ENCODE data around the gene ENO4. TPM values are rescaled to one million over a fixed set of nuclear protein-coding genes. Genes with fewer than 3 reads are reported as not detected.

Gene ENO4
- total RNA-seq, 1 donor from 2014 or later: 0.07 TPM

DNA sequence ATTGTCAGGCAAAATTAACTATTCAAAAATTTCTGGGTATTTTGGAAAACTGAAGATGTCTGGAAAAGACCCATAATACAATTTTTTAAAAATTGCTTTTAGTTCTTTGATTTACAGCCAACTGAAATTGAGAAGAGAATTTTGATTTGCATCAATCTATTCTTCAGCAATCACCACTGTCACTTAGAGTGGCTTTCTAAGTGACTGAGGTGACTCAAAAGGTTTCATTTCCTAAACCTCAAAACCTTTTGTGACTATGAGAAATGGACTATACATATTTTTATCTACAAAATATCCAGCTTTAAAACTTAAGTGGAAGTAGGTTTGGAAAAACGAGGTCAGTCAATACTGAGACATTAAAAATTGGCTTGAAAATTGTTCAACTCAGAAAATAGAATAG, 60.0 kb downstream of the ENO4 start:
- ChIA-PET POLR2A (no interaction called here), CTCF (no interaction called here)
- DNase-seq: no peak
- Mint-ChIP-seq H3K36me3 (ENCODE audit: low read depth) (no peaks in the 10 kb centered on the region), H3K4me1 (no peaks in the 10 kb centered on the region), H3K9me3 (no peaks in the 10 kb centered on the region), H3K27me3 (no peaks in the 10 kb centered on the region), H3K27ac (no peak overlapping the region), H3K4me3 (no peak overlapping the region)
- ATAC-seq (ENCODE audit: low read depth): no peak
- intact Hi-C loops (cut with micrococcal nuclease): no loop called here
- TF ChIP-seq, protein P1, sequence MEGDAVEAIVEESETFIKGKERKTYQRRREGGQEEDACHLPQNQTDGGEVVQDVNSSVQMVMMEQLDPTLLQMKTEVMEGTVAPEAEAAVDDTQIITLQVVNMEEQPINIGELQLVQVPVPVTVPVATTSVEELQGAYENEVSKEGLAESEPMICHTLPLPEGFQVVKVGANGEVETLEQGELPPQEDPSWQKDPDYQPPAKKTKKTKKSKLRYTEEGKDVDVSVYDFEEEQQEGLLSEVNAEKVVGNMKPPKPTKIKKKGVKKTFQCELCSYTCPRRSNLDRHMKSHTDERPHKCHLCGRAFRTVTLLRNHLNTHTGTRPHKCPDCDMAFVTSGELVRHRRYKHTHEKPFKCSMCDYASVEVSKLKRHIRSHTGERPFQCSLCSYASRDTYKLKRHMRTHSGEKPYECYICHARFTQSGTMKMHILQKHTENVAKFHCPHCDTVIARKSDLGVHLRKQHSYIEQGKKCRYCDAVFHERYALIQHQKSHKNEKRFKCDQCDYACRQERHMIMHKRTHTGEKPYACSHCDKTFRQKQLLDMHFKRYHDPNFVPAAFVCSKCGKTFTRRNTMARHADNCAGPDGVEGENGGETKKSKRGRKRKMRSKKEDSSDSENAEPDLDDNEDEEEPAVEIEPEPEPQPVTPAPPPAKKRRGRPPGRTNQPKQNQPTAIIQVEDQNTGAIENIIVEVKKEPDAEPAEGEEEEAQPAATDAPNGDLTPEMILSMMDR (IDR thresholded peaks at IDR 0.05): no peak

DNA sequence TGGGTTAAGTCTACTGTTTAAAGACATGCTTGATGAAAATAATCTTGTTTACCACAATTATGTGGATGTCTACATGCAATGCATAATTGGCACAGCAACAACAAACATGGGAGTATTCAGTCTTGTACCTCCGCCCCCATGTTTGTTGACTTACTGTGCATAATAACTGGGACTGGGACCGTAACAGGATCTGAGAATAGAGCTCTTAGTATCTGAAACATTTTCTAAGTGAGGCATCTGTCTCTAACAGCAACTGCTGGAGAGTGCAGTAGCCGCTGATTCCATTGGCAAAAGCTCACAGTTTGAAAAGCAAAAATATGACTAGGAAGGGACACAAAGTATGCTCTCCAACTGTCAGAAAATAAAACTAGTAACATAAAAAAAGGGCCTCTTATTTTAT, 61.6 kb downstream of the ENO4 start:
- Mint-ChIP-seq H3K4me3 (no peak overlapping the region), H3K27me3 (no peaks in the 10 kb centered on the region), H3K36me3 (ENCODE audit: low read depth) (no peaks in the 10 kb centered on the region), H3K9me3 (no peaks in the 10 kb centered on the region), H3K4me1 (no peaks in the 10 kb centered on the region), H3K27ac (no peak overlapping the region)
- DNase-seq (no peak), ATAC-seq (ENCODE audit: low read depth) (no peak)
- ChIA-PET POLR2A (no interaction called here), CTCF (no interaction called here)
- TF ChIP-seq, protein P1 (IDR thresholded peaks at IDR 0.05): no peak
- intact Hi-C loops (cut with micrococcal nuclease): no loop called here

DNA sequence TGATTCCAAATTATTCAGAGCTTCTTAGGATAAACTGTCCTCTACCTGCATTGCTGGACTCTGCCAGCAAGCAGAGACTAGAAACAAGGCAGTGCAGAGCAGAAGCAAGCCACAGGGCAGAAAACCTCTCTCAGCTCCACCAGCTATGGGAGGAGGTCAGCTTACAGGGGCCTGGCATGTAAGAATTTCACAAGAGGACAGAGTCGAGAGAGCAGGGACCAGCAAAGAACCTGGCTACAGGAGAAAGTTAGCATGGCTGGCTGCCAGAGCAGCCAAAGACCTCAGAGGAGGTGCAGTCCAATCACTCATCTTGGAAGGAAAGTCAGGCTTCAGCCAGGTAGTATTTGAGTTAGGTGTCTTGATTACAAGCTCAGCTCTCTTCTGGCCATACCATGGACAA, 62.9 kb downstream of the ENO4 start:
- Mint-ChIP-seq H3K27ac (no peak overlapping the region), H3K9me3 (no peaks in the 10 kb centered on the region), H3K4me1 (no peaks in the 10 kb centered on the region), H3K27me3 (no peaks in the 10 kb centered on the region), H3K4me3 (no peak overlapping the region), H3K36me3 (ENCODE audit: low read depth) (no peaks in the 10 kb centered on the region)
- ChIA-PET POLR2A (no interaction called here), CTCF (no interaction called here)
- DNase-seq (no peak), ATAC-seq (ENCODE audit: low read depth) (no peak)
- intact Hi-C loops (cut with micrococcal nuclease): no loop called here
- TF ChIP-seq, protein P1 (IDR thresholded peaks at IDR 0.05): no peak

DNA sequence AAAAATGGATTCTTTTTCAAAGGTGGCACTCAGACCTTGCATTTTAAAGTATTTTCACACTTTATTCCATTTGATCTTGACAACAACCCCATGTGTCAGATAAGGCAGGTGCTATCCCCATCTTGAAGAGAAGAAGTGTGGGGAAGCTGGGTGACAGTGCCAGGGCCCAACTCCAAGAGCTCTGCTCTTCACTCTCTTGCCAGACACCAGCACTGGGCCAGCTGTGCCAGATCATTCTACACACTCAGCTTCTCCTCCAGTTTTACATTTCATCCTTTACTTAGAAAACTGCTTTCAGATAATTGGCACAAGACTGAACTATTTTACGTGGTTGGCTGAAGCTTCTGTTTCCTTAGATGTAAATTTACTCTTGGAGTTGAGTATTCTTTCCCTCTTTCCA, 64.4 kb downstream of the ENO4 start:
- Mint-ChIP-seq H3K4me3 (no peak overlapping the region), H3K27ac (no peak overlapping the region), H3K4me1 (no peaks in the 10 kb centered on the region), H3K27me3 (no peaks in the 10 kb centered on the region), H3K36me3 (ENCODE audit: low read depth) (no peaks in the 10 kb centered on the region), H3K9me3 (no peaks in the 10 kb centered on the region)
- TF ChIP-seq, protein P1 (IDR thresholded peaks at IDR 0.05): no peak
- ChIA-PET POLR2A (no interaction called here), CTCF (no interaction called here)
- intact Hi-C loops (cut with micrococcal nuclease): no loop called here
- no peak for DNase-seq
- ATAC-seq (ENCODE audit: low read depth): no peak

DNA sequence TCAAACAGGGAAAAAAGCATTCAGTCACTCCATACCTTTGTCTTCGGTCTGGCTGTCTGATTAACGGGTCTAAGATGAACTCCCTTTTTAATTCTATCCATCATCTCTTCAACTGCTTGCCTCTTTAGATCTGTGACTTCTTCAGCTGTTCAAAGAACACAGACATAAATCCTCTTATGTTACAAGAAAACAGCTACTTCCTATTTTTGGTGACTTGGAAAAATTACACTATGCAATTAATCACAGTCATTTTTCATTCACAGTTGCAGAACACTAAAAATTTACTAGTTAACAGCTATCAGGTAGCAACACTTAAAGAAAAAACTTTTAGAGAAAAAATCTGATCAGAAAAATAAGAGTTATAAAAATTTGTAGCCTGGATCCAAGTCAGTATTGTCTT, 66.0 kb downstream of the ENO4 start:
- TF ChIP-seq, protein P1 (IDR thresholded peaks at IDR 0.05): no peak
- intact Hi-C loops (cut with micrococcal nuclease): no loop called here
- H3K9me3 Mint-ChIP-seq: no peaks in the 10 kb centered on the region
- H3K27ac Mint-ChIP-seq: no peak overlapping the region
- no peaks in the 10 kb centered on the region for H3K36me3 Mint-ChIP-seq (ENCODE audit: low read depth)
- POLR2A ChIA-PET: no interaction called here
- H3K27me3 Mint-ChIP-seq: no peaks in the 10 kb centered on the region
- DNase-seq (no peak), ATAC-seq (ENCODE audit: low read depth) (no peak)
- CTCF ChIA-PET: no interaction called here
- H3K4me1 Mint-ChIP-seq: no peaks in the 10 kb centered on the region
- no peak overlapping the region for H3K4me3 Mint-ChIP-seq
